GM23338 (cell line): Measurements from ENCODE around the gene DSE. TPM values are rescaled to one million over a fixed set of nuclear protein-coding genes. Genes with fewer than 3 reads are reported as not detected.
A peak's percentile ranks its signal among the peaks of the same experiment; 100 is the strongest.

ENCODE experiments used
- ATAC-seq: fragments of 200-7000 bp; cut with Tn5 transposase; 3 replicates; pipeline ENCODE4 v1.9.1; 2020
- DNase-seq: peaks from one replicate; pipeline ENCODE4 v3.0.0-alpha.2; 2015; ENCODE audit warnings: low spot score
- H2AFZ ChIP-seq: fragments of 200-600 bp; sonication (generic); 2 replicates; pipeline ENCODE4 v1.8.0; 2016; ENCODE audit warnings: antibody characterized with exemption, mild to moderate bottlenecking, moderate library complexity
- H3F3A ChIP-seq: fragments of 200-600 bp; sonication (generic); replicated peaks from 2 replicates; pipeline ENCODE4 v1.8.0; 2017; ENCODE audit warnings: antibody characterized with exemption, mixed run types, low read depth
- H3K27ac ChIP-seq: fragments of 200-600 bp; sonication (generic); 2 replicates; pipeline ENCODE4 v1.6.1; 2016; ENCODE audit warnings: low read depth
- H3K27me3 ChIP-seq: fragments of 200-600 bp; sonication (generic); 2 replicates; pipeline ENCODE4 v1.8.0; 2016; ENCODE audit warnings: mild to moderate bottlenecking, mixed run types, moderate library complexity; ENCODE audit not compliant: insufficient read depth
- H3K36me3 ChIP-seq: fragments of 200-600 bp; sonication (generic); 2 replicates; pipeline ENCODE4 v1.8.0; 2016; ENCODE audit warnings: mild to moderate bottlenecking; ENCODE audit not compliant: insufficient read depth
- H3K4me1 ChIP-seq: fragments of 200-600 bp; sonication (generic); 2 replicates; pipeline ENCODE4 v1.8.0; 2016; ENCODE audit warnings: mild to moderate bottlenecking, moderate library complexity; ENCODE audit not compliant: insufficient read depth
- H3K4me2 ChIP-seq: fragments of 200-600 bp; sonication (generic); 2 replicates; pipeline ENCODE4 v1.7.1; 2017; ENCODE audit warnings: mixed run types
- H3K4me3 ChIP-seq: fragments of 200-600 bp; sonication (generic); 2 replicates; pipeline ENCODE4 v1.6.1; 2016; ENCODE audit warnings: mixed run types
- H3K79me2 ChIP-seq: fragments of 200-600 bp; sonication (generic); replicated peaks from 2 replicates; pipeline ENCODE4 v1.8.0; 2017; ENCODE audit warnings: mild to moderate bottlenecking; ENCODE audit not compliant: insufficient read depth
- H3K9me2 ChIP-seq: fragments of 200-600 bp; sonication (generic); 2 replicates; pipeline ENCODE4 v1.8.0; 2017; ENCODE audit not compliant: insufficient read depth
- H4K20me1 ChIP-seq: fragments of 200-600 bp; sonication (generic); replicated peaks from 2 replicates; pipeline ENCODE4 v1.8.0; 2017; ENCODE audit warnings: mild to moderate bottlenecking; ENCODE audit not compliant: insufficient read depth
- H3K27ac Mint-ChIP-seq: 2 replicates; pipeline ENCODE4 v1.8.0; 2020; ENCODE audit warnings: inconsistent platforms, mild to moderate bottlenecking, moderate library complexity, mixed read lengths
- H3K27me3 Mint-ChIP-seq: 3 replicates; pipeline ENCODE4 v1.8.0; 2022; ENCODE audit warnings: low read depth, mild to moderate bottlenecking, moderate library complexity, mixed read lengths, inconsistent platforms; ENCODE audit not compliant: insufficient read depth, poor library complexity
- H3K36me3 Mint-ChIP-seq: 3 replicates; pipeline ENCODE4 v1.8.0; 2021; ENCODE audit warnings: low read depth, mild to moderate bottlenecking, inconsistent platforms, moderate library complexity, mixed read lengths
- H3K4me1 Mint-ChIP-seq: 3 replicates; pipeline ENCODE4 v1.8.0; 2020; ENCODE audit warnings: mild to moderate bottlenecking, inconsistent platforms, mixed read lengths
- H3K4me3 Mint-ChIP-seq: 3 replicates; pipeline ENCODE4 v1.8.0; 2021; ENCODE audit warnings: moderate library complexity, mild to moderate bottlenecking, inconsistent platforms, mixed read lengths
- H3K9me3 Mint-ChIP-seq: 3 replicates; pipeline ENCODE4 v1.8.0; 2020; ENCODE audit warnings: moderate library complexity, mild to moderate bottlenecking, inconsistent platforms, mixed read lengths
- CREB1 ChIP-seq: fragments of 250-450 bp; sonication (Bioruptor Pico); IDR thresholded peaks from 2 replicates; pipeline ENCODE4 v1.5.0; 2020; ENCODE audit warnings: low read depth, mild to moderate bottlenecking, moderate library complexity
- EZH2 ChIP-seq: fragments of 200-600 bp; sonication (generic); IDR thresholded peaks from one replicate; pipeline ENCODE4 v1.8.0; 2017; ENCODE audit warnings: antibody characterized with exemption, mild to moderate bottlenecking, low read depth; ENCODE audit not compliant: unreplicated experiment
- JUNB ChIP-seq: IDR thresholded peaks from one replicate; pipeline ENCODE4 v1.6.1; 2016; ENCODE audit warnings: antibody characterized with exemption; ENCODE audit not compliant: unreplicated experiment
- POLR2AphosphoS5 ChIP-seq: IDR thresholded peaks from 2 replicates; pipeline ENCODE4 v1.6.1; 2016; ENCODE audit warnings: antibody characterized with exemption, low read depth
- REST ChIP-seq: IDR thresholded peaks from one replicate; pipeline ENCODE4 v1.6.1; 2018; ENCODE audit warnings: antibody characterized with exemption; ENCODE audit not compliant: unreplicated experiment
- ZNF114 ChIP-seq: fragments of 250-450 bp; sonication (Bioruptor Pico); IDR thresholded peaks from 2 replicates; pipeline ENCODE4 v1.5.0; 2020; ENCODE audit warnings: mild to moderate bottlenecking, moderate library complexity
- polyA plus RNA-seq: library from polyadenylated mRNA; unstranded; fragments of >200 nt; fragmentation: Nextera tagmentation; extraction: Ambion mirVana; gene quantifications from 2 replicates; pipeline ENCODE4 v1.2.1, GENCODE V29; 2016
- total RNA-seq: library from RNA; depleted of rRNA; stranded (reverse); fragments of >200 nt; shearing (Covaris generic); gene quantifications from 2 replicates; pipeline ENCODE4 v1.2.3, GENCODE V29; 2014
- TF ChIP-seq, protein P1 (sequence below): IDR thresholded peaks from 2 replicates; pipeline ENCODE4 v1.6.1; 2016; ENCODE audit warnings: antibody characterized with exemption

DSE gene
- total and polyA plus RNA-seq, 2 experiments from 2014 or later, result 18.8 to 45.2 TPM

GRCh38 chr6:116326181-116326671, 44.5 kb upstream of the DSE start:
- H2AFZ ChIP-seq, result no peak overlapping the region
- Mint-ChIP-seq H3K4me3 (no peak overlapping the region), H3K9me3 (peaks cover 3% of the 10 kb centered on the region; the same call in 1 of the 3 replicates), H3K27ac (peak overlapping the region; percentile 61), H3K4me1 (peaks cover 80% of the 10 kb centered on the region), H3K27me3 (no peaks in the 10 kb centered on the region), H3K36me3 (peaks cover 4% of the 10 kb centered on the region; the same call in 2 of the 3 replicates)
- no peaks in the 10 kb centered on the region for H3F3A ChIP-seq
- DNase-seq (no peak), ATAC-seq (no peak)
- H3K4me1 ChIP-seq, result peaks cover 72% of the 10 kb centered on the region
- peak overlapping the region; percentile 55 for H3K4me2 ChIP-seq
- TF ChIP-seq JUNB, result no peak
- no peaks in the 10 kb centered on the region for H3K9me2 ChIP-seq
- no peaks in the 10 kb centered on the region for H3K79me2 ChIP-seq
- H3K4me3 ChIP-seq, result no peak overlapping the region
- no peak overlapping the region for H3K27ac ChIP-seq
- H3K27me3 ChIP-seq, result no peaks in the 10 kb centered on the region
- no peaks in the 10 kb centered on the region for H3K36me3 ChIP-seq
- H4K20me1 ChIP-seq, result no peaks in the 10 kb centered on the region

GRCh38 chr6:116326996-116327395, 43.8 kb upstream of the DSE start:
- no peaks in the 10 kb centered on the region for H3K27me3 ChIP-seq
- H3K4me2 ChIP-seq, result peak overlapping the region; percentile 55
- Mint-ChIP-seq H3K36me3 (peaks cover 6% of the 10 kb centered on the region; the same call in 2 of the 3 replicates), H3K9me3 (peaks cover 3% of the 10 kb centered on the region; the same call in 1 of the 3 replicates), H3K27me3 (no peaks in the 10 kb centered on the region), H3K4me3 (peak overlapping the region; percentile 31; the same call in 1 of the 3 replicates), H3K27ac (peak overlapping the region; percentile 65), H3K4me1 (peaks cover 80% of the 10 kb centered on the region)
- TF ChIP-seq REST, result no peak
- TF ChIP-seq ZNF114 (CRISPR knock-in tag), result no peak
- no peak for TF ChIP-seq EZH2
- no peak for TF ChIP-seq CREB1 (CRISPR knock-in tag)
- TF ChIP-seq POLR2AphosphoS5, result no peak
- TF ChIP-seq, protein P1, sequence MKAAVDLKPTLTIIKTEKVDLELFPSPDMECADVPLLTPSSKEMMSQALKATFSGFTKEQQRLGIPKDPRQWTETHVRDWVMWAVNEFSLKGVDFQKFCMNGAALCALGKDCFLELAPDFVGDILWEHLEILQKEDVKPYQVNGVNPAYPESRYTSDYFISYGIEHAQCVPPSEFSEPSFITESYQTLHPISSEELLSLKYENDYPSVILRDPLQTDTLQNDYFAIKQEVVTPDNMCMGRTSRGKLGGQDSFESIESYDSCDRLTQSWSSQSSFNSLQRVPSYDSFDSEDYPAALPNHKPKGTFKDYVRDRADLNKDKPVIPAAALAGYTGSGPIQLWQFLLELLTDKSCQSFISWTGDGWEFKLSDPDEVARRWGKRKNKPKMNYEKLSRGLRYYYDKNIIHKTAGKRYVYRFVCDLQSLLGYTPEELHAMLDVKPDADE, result no peak
- peak overlapping the region; percentile 20; the same call in 1 of the 2 replicates for H3K4me3 ChIP-seq
- H3K36me3 ChIP-seq, result no peaks in the 10 kb centered on the region
- H3K4me1 ChIP-seq, result peaks cover 72% of the 10 kb centered on the region
- no peak for DNase-seq
- H4K20me1 ChIP-seq, result no peaks in the 10 kb centered on the region
- ATAC-seq, result no peak
- H2AFZ ChIP-seq, result no peak overlapping the region
- no peaks in the 10 kb centered on the region for H3K79me2 ChIP-seq
- no peaks in the 10 kb centered on the region for H3K9me2 ChIP-seq
- no peaks in the 10 kb centered on the region for H3F3A ChIP-seq
- H3K27ac ChIP-seq, result peak overlapping the region; percentile 51
